Muscle of leg (tissue), 11 donors: ENCODE measurements around the gene JARID2. TPM values are rescaled to one million over a fixed set of nuclear protein-coding genes. Genes with fewer than 3 reads are reported as not detected.

Source experiments
- DNase-seq: peaks from one replicate; pipeline ENCODE4 v3.0.0; 2013
- H3K27ac ChIP-seq: one replicate; pipeline ENCODE4 v1.5.1; 2013; ENCODE audit warnings: mild to moderate bottlenecking, low read length, control low read depth
- H3K27me3 ChIP-seq: one replicate; pipeline ENCODE4 v1.6.1; 2013; ENCODE audit warnings: low read length; ENCODE audit not compliant: control insufficient read depth, insufficient read depth
- H3K36me3 ChIP-seq: one replicate; pipeline ENCODE4 v1.6.1; 2013; ENCODE audit warnings: low read length; ENCODE audit not compliant: control insufficient read depth, insufficient read depth
- H3K4me1 ChIP-seq: one replicate; pipeline ENCODE4 v1.6.1; 2013; ENCODE audit warnings: low read length; ENCODE audit not compliant: control insufficient read depth, insufficient read depth
- H3K4me3 ChIP-seq: one replicate; pipeline ENCODE4 v1.5.1; 2013; ENCODE audit warnings: low read length, control low read depth
- H3K9me3 ChIP-seq: replicated peaks from 2 replicates; pipeline ENCODE4 v1.6.1; 2013; ENCODE audit warnings: low read depth, low read length; ENCODE audit not compliant: control insufficient read depth
- WGBS: methylation state at CpG from one replicate; pipeline ENCODE4 v1.1.5; 2013; ENCODE audit warnings: missing lambda C conversion rate; ENCODE audit not compliant: insufficient coverage; 5-methylcytosine and 5-hydroxymethylcytosine counted together
- polyA plus RNA-seq, 8 donors: library from polyadenylated mRNA; unstranded; fragments of 120-200 nt; gene quantifications; one replicate each; pipeline versions ENCODE4 v1.2.1 to v1.2.3, GENCODE V29; 2013; ENCODE audit warnings: inconsistent platforms in 1 of 8, low replicate concordance in 1 of 8; ENCODE audit not compliant: insufficient read length in 8 of 8, insufficient read depth in 1 of 8
- total RNA-seq: library from RNA; stranded (reverse); fragments of 120-200 nt; gene quantifications from one replicate; pipeline ENCODE4 v1.2.4, GENCODE V29; 2013

Gene JARID2
- total and polyA plus RNA-seq, 9 donors: 9.8 to 15.3 (median 13.2) TPM

DNA sequence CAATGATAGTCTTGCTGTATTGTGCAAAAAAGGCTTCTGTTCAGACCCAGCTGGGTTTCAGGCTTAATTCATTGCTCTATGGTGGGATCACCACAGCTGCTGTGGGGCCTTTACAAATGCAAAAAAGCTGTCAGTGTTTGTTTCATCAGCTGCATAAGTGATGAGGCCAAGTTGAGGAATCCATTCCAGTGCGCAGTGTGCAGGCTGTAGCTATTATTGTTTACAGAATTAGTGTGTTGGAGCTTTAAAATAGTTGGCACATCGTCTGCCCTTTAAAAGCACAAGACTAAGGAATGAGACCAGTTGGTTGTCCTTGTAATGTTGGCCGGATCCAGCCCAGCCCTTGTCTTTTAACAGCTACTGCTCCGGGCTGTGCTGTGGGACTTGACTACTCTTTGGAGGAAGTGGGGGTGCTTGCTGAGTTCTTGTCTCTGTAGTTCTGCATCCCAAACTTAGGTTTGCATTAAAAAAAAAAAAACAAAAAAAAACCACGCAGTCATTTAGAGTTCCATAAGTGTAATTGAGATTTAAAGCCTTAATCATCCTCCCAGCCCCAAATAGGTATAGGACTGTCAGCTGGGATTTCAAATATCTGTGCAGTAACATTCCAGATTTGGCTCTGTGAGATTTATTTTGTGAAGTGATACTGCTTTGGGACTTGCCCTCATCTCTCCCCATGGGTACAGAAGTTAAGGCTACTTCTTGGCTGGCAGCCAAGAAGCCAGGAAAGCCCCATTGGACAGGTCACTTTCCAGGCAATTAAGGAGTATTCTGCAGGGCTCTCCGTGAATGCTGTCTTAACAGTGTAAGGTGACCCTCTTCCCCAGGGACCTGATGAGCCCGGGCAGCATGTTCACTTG, 19.3 kb downstream of the JARID2 start:
- WGBS: 19% methylated on average over 2 of the region's 7 CpGs
- DNase-seq: peak; percentile 96
- H3K36me3 ChIP-seq: no peaks in the 10 kb centered on the region
- no peak overlapping the region for H3K4me3 ChIP-seq
- no peaks in the 10 kb centered on the region for H3K27me3 ChIP-seq
- H3K4me1 ChIP-seq: peaks cover 63% of the 10 kb centered on the region
- H3K27ac ChIP-seq: peak overlapping the region; percentile 29
- H3K9me3 ChIP-seq: no peaks in the 10 kb centered on the region

- DNase-seq: no peak
- Histone ChIP-seq H3K36me3 (no peaks in the 10 kb centered on the region), H3K4me1 (peaks cover 61% of the 10 kb centered on the region), H3K27me3 (no peaks in the 10 kb centered on the region), H3K27ac (peak overlapping the region; percentile 29), H3K9me3 (no peaks in the 10 kb centered on the region), H3K4me3 (no peak overlapping the region)
- 40% methylated on average over 1 of the region's 5 CpGs for WGBS
Observed at GRCh38 chr6:15265787-15266186, 19.9 kb downstream of the JARID2 start.

DNA sequence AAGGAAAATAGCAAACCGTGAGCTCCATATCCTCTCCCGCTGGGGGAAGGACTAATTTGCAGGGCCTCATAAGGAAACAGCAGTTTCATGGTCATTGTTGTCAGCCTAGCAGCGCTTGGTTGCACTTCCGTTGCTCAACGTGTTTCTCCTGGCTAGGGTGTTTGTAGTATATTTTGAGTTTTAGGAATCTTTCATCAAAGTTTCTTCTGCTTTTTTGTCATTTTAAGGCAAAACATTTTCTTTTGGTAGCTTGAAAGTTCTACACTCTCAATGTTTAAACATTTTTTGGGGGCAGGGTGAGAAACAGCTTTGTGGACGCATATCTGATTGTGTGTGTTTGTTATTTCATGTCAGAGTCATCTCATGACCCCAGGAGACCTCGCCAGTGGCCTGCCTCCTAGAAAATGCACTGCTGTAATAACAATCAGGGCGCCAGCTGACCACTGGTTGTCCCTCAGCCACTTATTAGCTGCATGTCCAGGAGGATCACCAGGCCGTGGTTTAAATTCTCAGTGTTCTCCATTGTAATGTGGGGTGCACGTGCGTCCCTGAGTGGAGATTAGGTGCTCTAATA, 20.6 kb downstream of the JARID2 start:
- Histone ChIP-seq H3K36me3 (no peaks in the 10 kb centered on the region), H3K4me3 (no peak overlapping the region), H3K4me1 (peaks cover 61% of the 10 kb centered on the region), H3K27me3 (no peaks in the 10 kb centered on the region), H3K9me3 (no peaks in the 10 kb centered on the region), H3K27ac (peak overlapping the region; percentile 69)
- DNase-seq: peak; percentile 71
- 92% methylated on average over 2 of the region's 11 CpGs for WGBS

DNA sequence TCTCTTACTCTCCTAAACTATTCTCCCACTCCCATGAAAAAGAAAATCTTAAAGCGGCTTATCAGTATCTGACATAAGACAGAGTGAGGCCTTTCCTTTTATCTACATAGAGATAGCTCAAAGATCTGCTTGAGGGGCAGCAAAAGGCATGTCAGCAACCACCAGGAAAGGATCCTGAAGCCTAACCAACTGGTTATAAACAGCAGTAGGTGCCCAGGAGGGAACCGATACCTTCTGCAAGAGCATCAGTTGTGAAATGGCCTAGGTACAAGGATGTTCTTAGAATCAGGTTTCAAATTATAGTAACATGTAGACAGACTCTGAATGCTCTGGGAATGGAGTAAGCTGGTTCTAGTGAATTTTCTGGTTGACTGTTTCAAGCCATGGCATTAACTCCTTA, 21.4 kb downstream of the JARID2 start:
- 100% methylated on average over 1 of the region's 2 CpGs for WGBS
- no peaks in the 10 kb centered on the region for H3K27me3 ChIP-seq
- no peaks in the 10 kb centered on the region for H3K36me3 ChIP-seq
- no peak for DNase-seq
- no peak overlapping the region for H3K4me3 ChIP-seq
- H3K9me3 ChIP-seq: no peaks in the 10 kb centered on the region
- H3K27ac ChIP-seq: peak overlapping the region; percentile 69
- peaks cover 61% of the 10 kb centered on the region for H3K4me1 ChIP-seq

DNA sequence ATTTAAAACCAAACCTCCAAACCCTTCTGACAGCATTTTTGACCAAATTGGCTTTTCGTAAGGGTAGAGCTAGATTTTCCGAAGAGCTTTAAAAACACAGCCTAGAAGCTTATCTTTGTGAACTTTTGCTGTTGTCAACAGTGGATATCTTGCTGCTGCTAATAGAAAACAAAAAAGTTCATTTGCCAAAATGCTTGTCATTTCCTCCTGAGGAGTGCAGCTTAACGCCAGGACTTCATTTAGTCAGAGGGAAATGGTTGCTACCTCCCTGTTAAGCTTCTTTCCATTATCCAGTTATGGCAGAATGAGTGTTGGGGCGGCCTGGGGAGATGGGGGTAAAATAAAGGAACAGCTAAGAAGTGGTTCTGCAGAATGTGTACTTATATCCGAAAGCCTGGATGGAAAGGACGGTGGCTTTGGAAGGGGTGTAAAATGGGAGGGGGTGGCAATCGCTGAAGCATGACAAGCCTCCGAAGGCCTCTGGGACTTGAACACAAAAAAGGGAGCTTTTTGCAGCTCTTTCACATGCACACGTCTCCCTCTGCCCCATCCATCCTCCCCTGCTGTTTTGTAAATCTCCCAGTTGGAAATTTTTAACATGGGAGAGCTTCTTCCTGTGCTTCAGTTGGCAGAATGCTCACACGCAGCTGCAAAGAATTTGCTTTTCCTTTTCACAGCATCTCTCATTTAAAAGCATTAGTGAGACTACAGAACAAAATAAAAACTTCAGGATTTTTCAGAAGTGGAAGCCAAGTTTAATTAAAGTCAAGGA, 22.5 kb downstream of the JARID2 start:
- no peaks in the 10 kb centered on the region for H3K9me3 ChIP-seq
- peaks cover 58% of the 10 kb centered on the region for H3K4me1 ChIP-seq
- WGBS: 29% methylated on average over 3 of the region's 10 CpGs
- DNase-seq: peak; percentile 87
- H3K4me3 ChIP-seq: no peak overlapping the region
- peak overlapping the region; percentile 79 for H3K27ac ChIP-seq
- H3K27me3 ChIP-seq: no peaks in the 10 kb centered on the region
- no peaks in the 10 kb centered on the region for H3K36me3 ChIP-seq

DNA sequence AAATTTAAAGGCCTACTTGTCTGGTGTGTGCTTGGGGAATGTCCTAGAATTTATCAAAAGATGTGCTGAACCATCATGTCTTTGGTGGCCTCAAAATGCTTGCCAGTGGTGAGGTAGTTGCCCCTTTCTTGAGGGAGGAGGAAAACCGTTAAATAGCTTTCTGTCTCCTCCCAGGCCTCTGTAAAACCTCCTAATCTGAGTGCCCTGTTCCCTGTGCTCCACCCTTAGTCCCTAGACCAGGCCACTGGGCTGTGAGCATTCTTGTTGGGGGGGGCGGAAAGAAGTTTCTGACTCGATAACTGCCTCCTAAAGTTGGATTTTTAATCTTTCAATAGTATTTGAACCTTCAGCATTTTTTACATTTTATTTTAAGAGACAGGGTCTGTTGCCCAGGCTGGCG, 23.1 kb downstream of the JARID2 start:
- no peaks in the 10 kb centered on the region for H3K27me3 ChIP-seq
- no peaks in the 10 kb centered on the region for H3K9me3 ChIP-seq
- H3K4me1 ChIP-seq: peaks cover 55% of the 10 kb centered on the region
- no peaks in the 10 kb centered on the region for H3K36me3 ChIP-seq
- H3K4me3 ChIP-seq: no peak overlapping the region
- no peak for DNase-seq
- H3K27ac ChIP-seq: peak overlapping the region; percentile 79
- WGBS: no CpG with 5 or more reads among the region's 4 CpGs

DNA sequence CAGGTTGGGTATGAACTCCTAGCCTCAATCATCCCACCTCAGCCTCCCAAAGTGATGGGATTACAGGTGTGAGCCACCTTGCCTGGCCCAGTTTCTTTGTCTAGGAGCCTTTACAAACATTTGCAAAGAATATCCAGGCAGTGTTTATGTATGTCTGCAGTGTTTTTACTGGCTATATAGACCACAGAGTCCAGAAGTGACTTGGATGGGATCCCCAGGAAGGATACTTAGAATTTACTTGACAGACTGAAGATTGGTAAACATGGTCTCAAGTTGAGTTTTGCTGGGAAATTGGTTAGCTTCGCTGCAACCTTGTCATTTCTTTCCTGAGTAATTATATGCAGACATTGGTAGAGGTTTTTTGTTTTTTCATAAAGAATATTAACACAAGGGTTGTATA, 23.8 kb downstream of the JARID2 start:
- Histone ChIP-seq H3K4me1 (peaks cover 51% of the 10 kb centered on the region), H3K27ac (no peak overlapping the region), H3K36me3 (no peaks in the 10 kb centered on the region), H3K4me3 (no peak overlapping the region), H3K9me3 (no peaks in the 10 kb centered on the region), H3K27me3 (no peaks in the 10 kb centered on the region)
- WGBS: no CpG with 5 or more reads among the region's 1 CpG
- DNase-seq: no peak

- H3K36me3 ChIP-seq: no peaks in the 10 kb centered on the region
- H3K9me3 ChIP-seq: no peaks in the 10 kb centered on the region
- WGBS: 100% methylated on average over 1 of the region's 2 CpGs
- H3K4me3 ChIP-seq: no peak overlapping the region
- DNase-seq: no peak
- no peaks in the 10 kb centered on the region for H3K27me3 ChIP-seq
- no peak overlapping the region for H3K27ac ChIP-seq
- peaks cover 49% of the 10 kb centered on the region for H3K4me1 ChIP-seq
Observed at GRCh38 chr6:15270402-15270801, 24.5 kb downstream of the JARID2 start.

DNA sequence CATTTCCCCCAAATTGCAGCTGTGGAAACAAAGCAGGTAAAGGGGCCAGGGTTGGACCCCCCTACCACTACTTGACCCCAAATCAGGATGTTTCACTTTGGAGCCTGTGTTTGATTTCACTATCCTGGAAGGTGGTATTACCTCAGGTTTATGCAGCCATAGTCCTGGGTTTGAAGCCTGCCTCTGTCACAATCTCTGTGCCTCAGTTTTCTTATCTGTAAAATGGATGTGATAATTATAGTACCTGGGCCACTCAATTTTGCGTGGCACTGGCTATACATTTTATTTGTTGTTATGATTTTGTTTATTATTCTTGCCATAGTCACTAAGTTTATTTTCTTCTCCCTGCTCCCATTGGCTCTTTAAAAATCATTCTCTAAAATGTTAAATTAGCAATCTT, 26.7 kb downstream of the JARID2 start:
- Histone ChIP-seq H3K4me3 (no peak overlapping the region), H3K9me3 (no peaks in the 10 kb centered on the region), H3K4me1 (peaks cover 36% of the 10 kb centered on the region), H3K36me3 (no peaks in the 10 kb centered on the region), H3K27me3 (no peaks in the 10 kb centered on the region), H3K27ac (no peak overlapping the region)
- WGBS: no CpG with 5 or more reads among the region's 1 CpG
- no peak for DNase-seq
